NOMO-1 treated with DMSO at 0.1 percent for 48 hours (cell line): ENCODE measurements around the gene AGAP3.
"Not testable (repeated sequence)": the region's sequence is repeated elsewhere in the genome, so short reads cannot be mapped to it uniquely, and the experiment has no call there.

Experiments used
- DNase-seq: peaks from one replicate; lab custom pipeline; 2025; ENCODE audit not compliant: unreplicated experiment; lab: John Stamatoyannopoulos, UW

AGAP3 gene

GRCh38 chr7:151085691-151086620, at the start of gene AGAP3:
AGAP3 (plus strand) TSS chr7:151086475; CDS start chr7:151086742, 267 bp downstream.
- peak; percentile 29 for DNase-seq

GRCh38 chr7:151038951-151039849, 47.1 kb upstream of the AGAP3 start:
- peak; percentile 29 for DNase-seq

GRCh38 chr7:151039850-151040548, 46.3 kb upstream of the AGAP3 start:
- DNase-seq: no peak

- DNase-seq: no peak
These were observed 45.5 kb upstream of the AGAP3 start for GRCh38 chr7:151040616-151041375.

GRCh38 chr7:151043449-151043848, 42.8 kb upstream of the AGAP3 start:
- not testable (repeated sequence) for DNase-seq

- DNase-seq: no peak
These were observed 42.3 kb upstream of the AGAP3 start for GRCh38 chr7:151043959-151044358.

GRCh38 chr7:151045262-151045661, 41.0 kb upstream of the AGAP3 start:
- no peak for DNase-seq

- DNase-seq: no peak
These were observed 40.3 kb upstream of the AGAP3 start for GRCh38 chr7:151045967-151046366.

GRCh38 chr7:151046603-151047573, 39.4 kb upstream of the AGAP3 start:
- no peak for DNase-seq

- DNase-seq: no peak
These were observed 38.1 kb upstream of the AGAP3 start, which contains the start of gene ASIC3 for GRCh38 chr7:151047976-151048815. ASIC3 (plus strand) TSS chr7:151048531; CDS start chr7:151048886, 355 bp downstream.

GRCh38 chr7:151048911-151049463, 37.3 kb upstream of the AGAP3 start:
- DNase-seq: no peak

GRCh38 chr7:151051108-151051507, 35.2 kb upstream of the AGAP3 start:
- DNase-seq: peak; percentile 0

GRCh38 chr7:151053096-151053495, 33.2 kb upstream of the AGAP3 start:
- no peak for DNase-seq

- no peak for DNase-seq
These were observed 32.5 kb upstream of the AGAP3 start for GRCh38 chr7:151053751-151054150.

- no peak for DNase-seq
These were observed 30.0 kb upstream of the AGAP3 start for GRCh38 chr7:151056283-151056665.

- no peak for DNase-seq
These were observed 29.4 kb upstream of the AGAP3 start for GRCh38 chr7:151056666-151057505.

- no peak for DNase-seq
These were observed 28.7 kb upstream of the AGAP3 start, which contains the start of gene CDK5 for GRCh38 chr7:151057506-151057988. CDK5 (minus strand) TSS chr7:151057897; CDS start chr7:151057848, 49 bp downstream.
